Activated T-cell treated with anti-CD3 and anti-CD28 coated beads, Interleukin-2, amount 50 U/mL, for 1 hour (primary cell): ENCODE data around the gene CRTC3.
"Not testable (repeated sequence)": the region's sequence is repeated elsewhere in the genome, so short reads cannot be mapped to it uniquely, and the experiment has no call there.

Experiments used
- DNase-seq: peaks from one replicate; pipeline ENCODE4 v3.0.0-alpha.2; 2020

The CRTC3 gene

GRCh38 chr15:90636993-90637392 lies 107.3 kb downstream of the CRTC3 start:
- not testable (repeated sequence) for DNase-seq

- DNase-seq, result no peak
These were observed 108.0 kb downstream of the CRTC3 start for GRCh38 chr15:90637693-90638092.

GRCh38 chr15:90638201-90638691 lies 108.5 kb downstream of the CRTC3 start:
- no peak for DNase-seq

GRCh38 chr15:90638963-90639362 lies 109.2 kb downstream of the CRTC3 start:
- no peak for DNase-seq

GRCh38 chr15:90640862-90641261 lies 111.1 kb downstream of the CRTC3 start:
- DNase-seq, result no peak

- no peak for DNase-seq
These were observed 112.1 kb downstream of the CRTC3 start for GRCh38 chr15:90641581-90642463.

- no peak for DNase-seq
These were observed 113.0 kb downstream of the CRTC3 start for GRCh38 chr15:90642464-90643300.

- DNase-seq, result no peak
These were observed 113.5 kb downstream of the CRTC3 start for GRCh38 chr15:90643301-90643632.

- DNase-seq, result no peak
These were observed 114.8 kb downstream of the CRTC3 start for GRCh38 chr15:90644526-90644925.

GRCh38 chr15:90644952-90645725 lies 115.4 kb downstream of the CRTC3 start:
- no peak for DNase-seq

GRCh38 chr15:90645873-90646575 lies 116.3 kb downstream of the CRTC3 start:
- DNase-seq, result no peak

GRCh38 chr15:90646662-90647305 lies 117.1 kb downstream of the CRTC3 start:
- no peak for DNase-seq

- no peak for DNase-seq
These were observed 117.6 kb downstream of the CRTC3 start for GRCh38 chr15:90647326-90647725.

- peak; percentile 57 for DNase-seq
These were observed 118.7 kb downstream of the CRTC3 start for GRCh38 chr15:90648137-90649070.

GRCh38 chr15:90650117-90650955 lies 120.6 kb downstream of the CRTC3 start:
- no peak for DNase-seq

GRCh38 chr15:90650956-90651689 lies 121.4 kb downstream of the CRTC3 start:
- DNase-seq, result no peak

GRCh38 chr15:90654233-90655136 lies 124.8 kb downstream of the CRTC3 start:
- DNase-seq, result no peak
